H9 (cell line): ENCODE data around the gene ATRNL1. TPM values are rescaled to one million over a fixed set of nuclear protein-coding genes. Genes with fewer than 3 reads are reported as not detected.

Experiments used
- DNase-seq: peaks from one replicate; pipeline ENCODE4 v3.0.0-alpha.2; 2017
- H2AFZ ChIP-seq: one replicate; pipeline ENCODE4 v1.6.1; 2013; ENCODE audit warnings: mild to moderate bottlenecking, low read length, control low read depth, moderate library complexity
- H2AK5ac ChIP-seq: 2 replicates; pipeline ENCODE4 v1.6.1; 2013; ENCODE audit warnings: low read length, control low read depth, mixed read lengths; ENCODE audit not compliant: insufficient read length
- H2BK120ac ChIP-seq: one replicate; pipeline ENCODE4 v1.6.1; 2013; ENCODE audit warnings: low read depth, mild to moderate bottlenecking, low read length, control low read depth, inconsistent platforms; ENCODE audit not compliant: poor library complexity, severe bottlenecking
- H2BK12ac ChIP-seq: 2 replicates; pipeline ENCODE4 v1.6.1; 2013; ENCODE audit warnings: low read length, control low read depth, mixed read lengths, low read depth; ENCODE audit not compliant: insufficient read length
- H2BK15ac ChIP-seq: 2 replicates; pipeline ENCODE4 v1.6.1; 2013; ENCODE audit warnings: low read depth, low read length, control low read depth
- H2BK20ac ChIP-seq: one replicate; pipeline ENCODE4 v1.6.1; 2013; ENCODE audit warnings: low read depth, mild to moderate bottlenecking, low read length, control low read depth, inconsistent platforms; ENCODE audit not compliant: poor library complexity, severe bottlenecking
- H2BK5ac ChIP-seq: 2 replicates; pipeline ENCODE4 v1.6.1; 2013; ENCODE audit warnings: low read length, control low read depth, mixed read lengths; ENCODE audit not compliant: insufficient read length
- H3K14ac ChIP-seq: 2 replicates; pipeline ENCODE4 v1.6.1; 2013; ENCODE audit warnings: low read length, control low read depth; ENCODE audit not compliant: insufficient read depth
- H3K18ac ChIP-seq: 2 replicates; pipeline ENCODE4 v1.6.1; 2013; ENCODE audit warnings: low read depth, mild to moderate bottlenecking, mixed read lengths, low read length, control low read depth; ENCODE audit not compliant: insufficient read length
- H3K23ac ChIP-seq: 2 replicates; pipeline ENCODE4 v1.6.1; 2013; ENCODE audit warnings: low read length, control low read depth, mixed read lengths, low read depth; ENCODE audit not compliant: insufficient read length
- H3K23me2 ChIP-seq: 2 replicates; pipeline ENCODE4 v1.6.1; 2013; ENCODE audit warnings: low read depth, mild to moderate bottlenecking, mixed read lengths, low read length, control low read depth; ENCODE audit not compliant: insufficient read length, poor library complexity, severe bottlenecking
- H3K27ac ChIP-seq: 2 replicates; pipeline ENCODE4 v1.5.1; 2013; ENCODE audit warnings: low read length, control low read depth, mixed read lengths, low read depth; ENCODE audit not compliant: insufficient read length
- H3K27me3 ChIP-seq: 2 replicates; pipeline ENCODE4 v1.6.1; 2013; ENCODE audit warnings: low read length, control low read depth, inconsistent platforms; ENCODE audit not compliant: insufficient read depth
- H3K4ac ChIP-seq: 2 replicates; pipeline ENCODE4 v1.6.1; 2013; ENCODE audit warnings: low read depth, mild to moderate bottlenecking, control low read depth, inconsistent platforms, low read length, moderate library complexity
- H3K4me1 ChIP-seq: 2 replicates; pipeline ENCODE4 v1.6.1; 2013; ENCODE audit warnings: low read length, control low read depth, inconsistent platforms; ENCODE audit not compliant: insufficient read depth
- H3K4me2 ChIP-seq: 2 replicates; pipeline ENCODE4 v1.6.1; 2013; ENCODE audit warnings: low read length, control low read depth, mixed read lengths; ENCODE audit not compliant: insufficient read length, insufficient read depth
- H3K56ac ChIP-seq: 2 replicates; pipeline ENCODE4 v1.6.1; 2013; ENCODE audit warnings: low read depth, mild to moderate bottlenecking, mixed read lengths, low read length, control low read depth; ENCODE audit not compliant: insufficient read length
- H3K79me1 ChIP-seq: 2 replicates; pipeline ENCODE4 v1.6.1; 2013; ENCODE audit warnings: low read depth, mild to moderate bottlenecking, moderate library complexity, low read length, control low read depth, inconsistent platforms; ENCODE audit not compliant: insufficient read depth, poor library complexity, severe bottlenecking
- H3K79me2 ChIP-seq: 2 replicates; pipeline ENCODE4 v1.6.1; 2013; ENCODE audit warnings: low read length, control low read depth, inconsistent platforms; ENCODE audit not compliant: insufficient read depth
- H3K9ac ChIP-seq: 2 replicates; pipeline ENCODE4 v1.6.1; 2013; ENCODE audit warnings: low read length, control low read depth, mixed read lengths; ENCODE audit not compliant: insufficient read length; ENCODE audit errors: extremely low read depth
- H3K9me3 ChIP-seq: one replicate; pipeline ENCODE4 v1.6.1; 2013; ENCODE audit warnings: low read depth, low read length, inconsistent platforms; ENCODE audit not compliant: control insufficient read depth
- H3T11ph ChIP-seq: one replicate; pipeline ENCODE4 v1.6.1; 2013; ENCODE audit warnings: mild to moderate bottlenecking, low read length, control low read depth, inconsistent platforms
- H4K20me1 ChIP-seq: one replicate; pipeline ENCODE4 v1.6.1; 2013; ENCODE audit not compliant: control insufficient read depth, insufficient read length, insufficient read depth
- H4K5ac ChIP-seq: 2 replicates; pipeline ENCODE4 v1.6.1; 2013; ENCODE audit warnings: low read depth, mild to moderate bottlenecking, mixed read lengths, low read length, control low read depth; ENCODE audit not compliant: insufficient read length
- H4K8ac ChIP-seq: replicated peaks from 2 replicates; pipeline ENCODE4 v1.6.1; 2013; ENCODE audit warnings: low read length, control low read depth, mixed read lengths, low read depth; ENCODE audit not compliant: insufficient read length
- H4K91ac ChIP-seq: 2 replicates; pipeline ENCODE4 v1.6.1; 2013; ENCODE audit warnings: low read depth, mild to moderate bottlenecking, moderate library complexity, mixed read lengths, low read length, control low read depth; ENCODE audit not compliant: insufficient read length
- H3K27ac Mint-ChIP-seq, 3 experiments: 2 replicates in 2 of 3; 3 replicates in 1 of 3; pipeline ENCODE4 v1.8.0; 2020 to 2021; ENCODE audit warnings: mixed read lengths in 3 of 3, mild to moderate bottlenecking in 1 of 3, moderate library complexity in 1 of 3
- H3K27me3 Mint-ChIP-seq: 2 replicates; pipeline ENCODE4 v1.8.0; 2021; ENCODE audit warnings: low read depth, mild to moderate bottlenecking, moderate library complexity, mixed read lengths
- H3K36me3 Mint-ChIP-seq, 3 experiments: 2 replicates in 2 of 3; 3 replicates in 1 of 3; pipeline ENCODE4 v1.8.0; 2020 to 2021; ENCODE audit warnings: low read depth in 3 of 3, mixed read lengths in 3 of 3; ENCODE audit not compliant: insufficient read depth in 1 of 3
- H3K4me1 Mint-ChIP-seq, 2 experiments: 2 replicates each; pipeline ENCODE4 v1.8.0; 2020; ENCODE audit warnings: mixed read lengths in 2 of 2
- H3K4me3 Mint-ChIP-seq, 2 experiments: 2 replicates in 1 of 2; 3 replicates in 1 of 2; pipeline ENCODE4 v1.8.0; 2020 to 2021; ENCODE audit warnings: mild to moderate bottlenecking in 2 of 2, mixed read lengths in 2 of 2, moderate library complexity in 1 of 2
- H3K9me3 Mint-ChIP-seq, 2 experiments: 2 replicates in 1 of 2; 3 replicates in 1 of 2; pipeline ENCODE4 v1.8.0; 2020; ENCODE audit warnings: mild to moderate bottlenecking in 2 of 2, mixed read lengths in 2 of 2, moderate library complexity in 1 of 2
- WGBS: extraction: QIAGEN DNeasy Blood & Tissue Kit; methylation state at CpG from one replicate; pipeline ENCODE4 v1.1.7; 2013; ENCODE audit warnings: missing lambda C conversion rate, low lambda C conversion rate, mixed read lengths; ENCODE audit not compliant: insufficient read length; ENCODE audit errors: extremely low coverage; 5-methylcytosine and 5-hydroxymethylcytosine counted together
- total RNA-seq: library from RNA; stranded (reverse); gene quantifications from 2 replicates; pipeline ENCODE4 v1.2.1, GENCODE V29; 2021
- TF ChIP-seq, protein P1 (sequence below): fragments of 200-600 bp; sonication (generic); conservative IDR thresholded peaks from 3 replicates; pipeline ENCODE4 v1.8.0; 2021; ENCODE audit warnings: antibody characterized with exemption, mild to moderate bottlenecking

The ATRNL1 gene
- total RNA-seq, 1 experiment from 2014 or later, result 9.2 TPM

DNA sequence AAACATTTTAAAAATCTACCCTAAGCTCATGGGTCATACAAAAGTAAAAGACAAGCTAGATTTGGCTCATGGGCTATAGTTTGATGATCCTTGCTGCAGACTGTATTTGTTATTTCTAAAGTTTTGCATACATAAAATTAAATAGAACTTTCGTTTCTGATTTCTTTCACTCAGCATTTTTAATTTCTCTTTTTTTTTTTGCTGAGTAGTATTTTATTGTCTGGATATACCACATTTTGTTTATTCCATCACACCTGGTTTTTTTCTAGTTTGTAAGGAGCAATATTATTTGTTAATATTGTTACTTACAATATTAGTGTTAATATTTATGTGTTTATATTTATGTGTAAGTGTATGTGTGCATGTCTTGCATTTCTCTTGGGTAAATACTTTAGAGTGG, 291.5 kb downstream of the ATRNL1 start:
- H4K8ac ChIP-seq, result no peak overlapping the region
- DNase-seq, result no peak
- no peaks in the 10 kb centered on the region for H3K27me3 ChIP-seq
- no peak overlapping the region for H2AK5ac ChIP-seq
- H2BK15ac ChIP-seq, result no peak overlapping the region
- H3K18ac ChIP-seq, result no peak overlapping the region
- Mint-ChIP-seq H3K9me3 (no peaks in the 10 kb centered on the region; a peak in 1 of 5 replicates), H3K27ac (no peak overlapping the region), H3K4me3 (no peak overlapping the region), H3K27me3 (no peaks in the 10 kb centered on the region), H3K4me1 (peaks cover 4% of the 10 kb centered on the region in 2 experiments; a peak in 2 of 4 replicates), H3K36me3 (no peaks in the 10 kb centered on the region)
- H3K9me3 ChIP-seq, result no peaks in the 10 kb centered on the region
- H3K14ac ChIP-seq, result no peak overlapping the region
- H2BK20ac ChIP-seq, result no peak overlapping the region
- H3K79me1 ChIP-seq, result no peaks in the 10 kb centered on the region
- TF ChIP-seq, protein P1, sequence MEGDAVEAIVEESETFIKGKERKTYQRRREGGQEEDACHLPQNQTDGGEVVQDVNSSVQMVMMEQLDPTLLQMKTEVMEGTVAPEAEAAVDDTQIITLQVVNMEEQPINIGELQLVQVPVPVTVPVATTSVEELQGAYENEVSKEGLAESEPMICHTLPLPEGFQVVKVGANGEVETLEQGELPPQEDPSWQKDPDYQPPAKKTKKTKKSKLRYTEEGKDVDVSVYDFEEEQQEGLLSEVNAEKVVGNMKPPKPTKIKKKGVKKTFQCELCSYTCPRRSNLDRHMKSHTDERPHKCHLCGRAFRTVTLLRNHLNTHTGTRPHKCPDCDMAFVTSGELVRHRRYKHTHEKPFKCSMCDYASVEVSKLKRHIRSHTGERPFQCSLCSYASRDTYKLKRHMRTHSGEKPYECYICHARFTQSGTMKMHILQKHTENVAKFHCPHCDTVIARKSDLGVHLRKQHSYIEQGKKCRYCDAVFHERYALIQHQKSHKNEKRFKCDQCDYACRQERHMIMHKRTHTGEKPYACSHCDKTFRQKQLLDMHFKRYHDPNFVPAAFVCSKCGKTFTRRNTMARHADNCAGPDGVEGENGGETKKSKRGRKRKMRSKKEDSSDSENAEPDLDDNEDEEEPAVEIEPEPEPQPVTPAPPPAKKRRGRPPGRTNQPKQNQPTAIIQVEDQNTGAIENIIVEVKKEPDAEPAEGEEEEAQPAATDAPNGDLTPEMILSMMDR, result no peak
- no CpG with 5 or more reads among the region's 1 CpG for WGBS
- H3K27ac ChIP-seq, result no peak overlapping the region
- no peak overlapping the region for H3K4ac ChIP-seq
- H4K20me1 ChIP-seq, result no peaks in the 10 kb centered on the region
- no peak overlapping the region for H4K91ac ChIP-seq
- no peak overlapping the region for H2AFZ ChIP-seq
- H3T11ph ChIP-seq, result no peak overlapping the region
- H3K23ac ChIP-seq, result no peak overlapping the region
- no peak overlapping the region for H3K4me2 ChIP-seq
- H2BK120ac ChIP-seq, result no peak overlapping the region
- H3K56ac ChIP-seq, result no peak overlapping the region
- H2BK5ac ChIP-seq, result no peak overlapping the region
- no peak overlapping the region for H3K9ac ChIP-seq
- no peaks in the 10 kb centered on the region for H3K4me1 ChIP-seq
- no peak overlapping the region for H2BK12ac ChIP-seq
- no peaks in the 10 kb centered on the region for H3K79me2 ChIP-seq
- H3K23me2 ChIP-seq, result no peaks in the 10 kb centered on the region
- no peak overlapping the region for H4K5ac ChIP-seq
